IPS DF 6.9 (cell line): Measurements from ENCODE around the gene NOC2L.
"Not testable (repeated sequence)": the region's sequence is repeated elsewhere in the genome, so short reads cannot be mapped to it uniquely, and the experiment has no call there.

Experiments used
- DNase-seq: peaks from one replicate; pipeline ENCODE4 v3.0.0-alpha.2; 2013; ENCODE audit warnings: low read depth, low spot score
- H3K27ac ChIP-seq: one replicate; pipeline ENCODE4 v1.5.1; 2013; ENCODE audit warnings: low read length, control low read depth
- H3K27me3 ChIP-seq: 2 replicates; pipeline ENCODE4 v1.6.1; 2013; ENCODE audit warnings: mild to moderate bottlenecking, low read length; ENCODE audit not compliant: control insufficient read depth, insufficient read depth
- H3K36me3 ChIP-seq: 2 replicates; pipeline ENCODE4 v1.6.1; 2013; ENCODE audit warnings: low read length; ENCODE audit not compliant: control insufficient read depth, insufficient read depth
- H3K4me1 ChIP-seq: 2 replicates; pipeline ENCODE4 v1.6.1; 2013; ENCODE audit warnings: low read length; ENCODE audit not compliant: control insufficient read depth, insufficient read depth
- H3K4me3 ChIP-seq: 2 replicates; pipeline ENCODE4 v1.5.1; 2013; ENCODE audit warnings: mild to moderate bottlenecking, low read length
- H3K9me3 ChIP-seq: 2 replicates; pipeline ENCODE4 v1.6.1; 2013; ENCODE audit warnings: low read length, inconsistent platforms; ENCODE audit not compliant: control insufficient read depth, insufficient read depth
- whole genome bisulfite sequencing: extraction: QIAGEN DNeasy Blood & Tissue Kit; methylation state at CpG from one replicate; pipeline ENCODE4 v1.1.7; 2013; ENCODE audit warnings: mixed read lengths, missing lambda C conversion rate; ENCODE audit not compliant: insufficient read length, insufficient coverage; 5-methylcytosine and 5-hydroxymethylcytosine counted together

The NOC2L gene

DNA sequence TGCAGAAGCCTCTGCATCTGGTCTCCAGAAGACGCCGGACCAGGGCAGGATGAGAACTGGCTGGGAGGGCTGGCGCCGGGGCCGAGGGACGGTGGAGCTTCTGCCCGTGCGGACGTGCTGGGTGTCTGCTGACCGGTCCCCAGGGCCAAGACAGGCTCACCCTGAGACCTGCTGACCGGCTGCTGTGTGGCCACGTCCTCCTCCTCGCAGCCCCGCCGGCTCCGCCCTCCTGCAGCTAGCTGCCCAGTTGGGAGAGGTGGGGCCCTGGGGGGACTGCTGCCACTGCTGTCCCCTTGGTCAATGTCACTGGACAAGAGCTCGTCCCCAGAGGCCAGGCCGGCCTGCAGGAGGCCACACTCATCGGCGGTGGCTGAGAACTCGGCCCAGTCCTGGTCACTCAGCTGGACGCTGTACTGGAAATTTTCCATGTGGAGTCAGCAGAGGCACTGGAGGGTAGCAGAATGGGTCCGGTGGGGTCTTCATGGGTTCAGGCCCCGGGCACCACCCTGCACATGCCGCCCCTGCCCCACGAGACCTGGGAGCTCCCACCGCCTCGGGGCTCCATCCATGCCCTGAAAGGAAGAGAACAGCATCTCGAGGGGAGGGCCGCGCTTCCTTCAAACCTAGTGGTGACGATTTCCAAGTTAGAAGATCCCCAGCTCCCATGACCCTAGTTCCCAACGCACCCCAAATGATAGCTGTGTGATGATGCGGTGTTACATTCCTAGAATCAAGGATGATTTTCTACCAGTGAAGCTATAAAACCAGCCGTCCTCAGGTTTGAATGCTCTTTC lies 21.7 kb upstream of the NOC2L start:
- no peak for DNase-seq
- Histone ChIP-seq H3K4me3 (no peak overlapping the region), H3K27me3 (no peaks in the 10 kb centered on the region), H3K4me1 (no peaks in the 10 kb centered on the region), H3K27ac (no peak overlapping the region), H3K9me3 (no peaks in the 10 kb centered on the region), H3K36me3 (no peaks in the 10 kb centered on the region)
- no CpG with 5 or more reads among the region's 35 CpGs for WGBS

- no peak for DNase-seq
- Histone ChIP-seq H3K4me3 (no peak overlapping the region), H3K27ac (no peak overlapping the region), H3K4me1 (no peaks in the 10 kb centered on the region), H3K9me3 (no peaks in the 10 kb centered on the region), H3K27me3 (no peaks in the 10 kb centered on the region), H3K36me3 (no peaks in the 10 kb centered on the region)
- WGBS, result no CpG with 5 or more reads among the region's 13 CpGs
These were observed 21.1 kb upstream of the NOC2L start for GRCh38 chr1:980137-980571.

GRCh38 chr1:979744-980072 lies 20.7 kb upstream of the NOC2L start:
- no peak for DNase-seq
- Histone ChIP-seq H3K27ac (no peak overlapping the region), H3K27me3 (no peaks in the 10 kb centered on the region), H3K4me1 (no peaks in the 10 kb centered on the region), H3K4me3 (no peak overlapping the region), H3K9me3 (no peaks in the 10 kb centered on the region), H3K36me3 (no peaks in the 10 kb centered on the region)
- WGBS, result no CpG with 5 or more reads among the region's 9 CpGs

GRCh38 chr1:978835-979743 lies 20.0 kb upstream of the NOC2L start:
- no peak for DNase-seq
- Histone ChIP-seq H3K27me3 (no peaks in the 10 kb centered on the region), H3K36me3 (no peaks in the 10 kb centered on the region), H3K27ac (no peak overlapping the region), H3K4me1 (no peaks in the 10 kb centered on the region), H3K4me3 (no peak overlapping the region), H3K9me3 (no peaks in the 10 kb centered on the region)
- no CpG with 5 or more reads among the region's 60 CpGs for WGBS

DNA sequence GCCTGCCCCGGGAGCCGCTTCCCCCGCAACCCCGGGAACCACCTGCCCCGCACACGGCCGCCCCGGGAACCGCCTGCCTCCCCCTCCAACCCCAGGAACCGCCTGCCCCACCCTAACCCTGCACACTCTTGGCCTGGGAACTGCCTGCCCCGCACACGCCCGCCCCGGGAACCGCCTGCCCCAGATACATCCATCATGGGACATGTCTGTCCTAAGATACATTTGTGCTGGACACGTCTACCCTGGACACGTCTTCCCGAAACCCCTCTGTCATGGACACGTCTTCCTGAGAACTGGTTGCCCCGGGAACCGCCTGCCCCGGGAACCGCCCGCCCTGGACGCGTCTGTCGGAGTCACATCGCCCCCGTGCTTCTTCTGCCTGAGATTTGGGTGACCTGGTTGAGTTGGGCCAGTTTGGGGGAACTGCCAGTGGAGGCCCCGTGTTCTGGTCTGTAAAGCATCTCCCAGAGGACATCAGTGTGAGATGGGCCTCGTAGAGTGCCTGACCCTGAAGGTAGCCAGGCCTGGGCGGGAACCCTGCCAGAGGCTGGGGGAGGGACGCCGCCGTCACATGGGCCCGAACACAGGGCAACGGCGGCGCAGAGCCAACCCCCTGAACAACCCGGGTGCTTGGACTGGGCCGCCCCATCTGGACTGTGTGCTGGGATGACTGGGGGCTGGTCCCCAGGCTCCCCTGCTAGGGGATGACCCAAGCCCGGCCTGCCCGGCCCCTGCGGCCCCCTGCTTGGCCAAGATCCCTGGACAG lies 19.2 kb upstream of the NOC2L start:
- H3K36me3 ChIP-seq, result no peaks in the 10 kb centered on the region
- no peak overlapping the region for H3K4me3 ChIP-seq
- no peak overlapping the region for H3K27ac ChIP-seq
- no peak for DNase-seq
- no peaks in the 10 kb centered on the region for H3K4me1 ChIP-seq
- no CpG with 5 or more reads among the region's 44 CpGs for WGBS
- H3K9me3 ChIP-seq, result no peaks in the 10 kb centered on the region
- H3K27me3 ChIP-seq, result no peaks in the 10 kb centered on the region

- not testable (repeated sequence) for H3K27me3 ChIP-seq, H3K4me1 ChIP-seq, H3K36me3 ChIP-seq, DNase-seq, H3K27ac ChIP-seq, H3K4me3 ChIP-seq, H3K9me3 ChIP-seq
- no CpG with 5 or more reads among the region's 39 CpGs for WGBS
These were observed 17.7 kb upstream of the NOC2L start for GRCh38 chr1:976791-977190.

- Histone ChIP-seq H3K27me3 (no peaks in the 10 kb centered on the region), H3K9me3 (no peaks in the 10 kb centered on the region), H3K4me3 (no peak overlapping the region), H3K36me3 (no peaks in the 10 kb centered on the region), H3K4me1 (no peaks in the 10 kb centered on the region), H3K27ac (no peak overlapping the region)
- WGBS, result no CpG with 5 or more reads among the region's 40 CpGs
- DNase-seq, result no peak
These were observed 17.0 kb upstream of the NOC2L start for GRCh38 chr1:975896-976683.

GRCh38 chr1:975365-975764 lies 16.3 kb upstream of the NOC2L start:
- Histone ChIP-seq H3K36me3 (no peaks in the 10 kb centered on the region), H3K27ac (no peak overlapping the region), H3K4me1 (peaks cover 2% of the 10 kb centered on the region), H3K9me3 (no peaks in the 10 kb centered on the region), H3K4me3 (no peak overlapping the region), H3K27me3 (no peaks in the 10 kb centered on the region; the same call in 1 of the 2 replicates)
- no peak for DNase-seq
- no CpG with 5 or more reads among the region's 9 CpGs for WGBS

DNA sequence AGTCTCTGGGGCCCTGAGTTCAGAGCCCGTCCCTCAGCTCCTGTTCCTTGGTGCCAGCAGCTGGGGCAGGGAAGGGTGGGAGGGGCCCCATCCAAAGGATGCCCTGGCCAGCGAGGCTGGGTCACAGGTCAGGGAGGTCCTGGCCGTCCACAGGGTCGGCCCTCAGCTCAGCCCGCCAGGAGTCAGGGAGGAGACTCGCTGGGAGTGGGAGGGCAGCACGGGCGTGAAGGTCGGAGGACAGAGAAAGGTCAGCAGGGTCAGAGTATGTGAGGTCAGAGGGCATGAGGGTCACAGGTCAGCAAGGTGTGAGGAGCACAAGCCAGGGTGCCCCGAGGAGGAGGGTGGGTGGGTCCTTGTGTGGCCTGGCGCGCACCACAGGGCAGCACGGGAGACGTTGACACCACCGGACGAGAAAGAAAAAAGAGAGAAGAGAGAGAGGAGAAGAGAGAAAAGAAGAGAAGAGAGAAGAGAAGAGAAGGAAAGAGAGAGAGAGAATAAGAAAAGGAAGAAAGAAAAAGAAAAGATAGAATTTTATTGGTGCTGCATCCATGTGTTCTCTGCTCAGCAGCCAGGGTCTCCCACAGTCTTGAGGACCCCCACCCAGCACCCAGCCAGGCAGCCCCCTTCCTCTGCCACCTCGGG lies 15.8 kb upstream of the NOC2L start:
- Histone ChIP-seq H3K27ac (no peak overlapping the region), H3K9me3 (no peaks in the 10 kb centered on the region), H3K4me1 (peaks cover 5% of the 10 kb centered on the region), H3K4me3 (no peak overlapping the region), H3K36me3 (no peaks in the 10 kb centered on the region), H3K27me3 (no peaks in the 10 kb centered on the region; the same call in 1 of the 2 replicates)
- no peak for DNase-seq
- WGBS, result no CpG with 5 or more reads among the region's 17 CpGs
